Measurements from ENCODE around the gene ZNF423. TPM values are rescaled to one million over a fixed set of nuclear protein-coding genes. Genes with fewer than 3 reads are reported as not detected.

The ZNF423 gene
- total RNA-seq, 3 donors from 2014 or later, result 0.03 TPM; not detected in 2

DNA sequence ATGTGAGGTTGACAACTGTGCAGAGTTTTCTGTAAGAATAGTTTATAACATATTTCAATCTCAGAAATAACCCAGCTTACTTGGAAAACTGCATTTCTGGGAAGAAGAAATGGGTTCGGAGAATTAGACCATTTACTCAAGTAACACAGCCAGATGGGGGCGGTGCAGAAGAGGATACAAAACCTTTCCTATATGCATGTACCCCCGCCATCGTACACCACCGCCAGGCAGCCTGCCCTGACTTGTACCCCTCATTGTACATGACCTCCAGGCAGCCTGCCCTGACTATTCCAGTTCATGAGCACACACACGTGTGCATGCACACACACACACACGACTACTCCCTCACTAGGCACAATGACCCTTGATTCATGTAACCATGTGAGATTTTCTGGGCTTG lies 328.3 kb downstream of the ZNF423 start:
- ATAC-seq (no peak), DNase-seq (no peak)
- no peaks in the 10 kb centered on the region for H3K36me3 Mint-ChIP-seq (ENCODE audit: insufficient read depth)
- peaks cover 7% of the 10 kb centered on the region for H3K4me1 Mint-ChIP-seq (ENCODE audit: low read depth)
- H3K27me3 Mint-ChIP-seq (ENCODE audit: low read depth), result no peaks in the 10 kb centered on the region
- peak overlapping the region; percentile 81 for H3K4me3 Mint-ChIP-seq
- no peaks in the 10 kb centered on the region for H3K9me3 Mint-ChIP-seq

GRCh38 chr16:49526860-49527365 lies 329.0 kb downstream of the ZNF423 start:
- no peaks in the 10 kb centered on the region for H3K9me3 Mint-ChIP-seq
- no peak for ATAC-seq
- H3K4me3 Mint-ChIP-seq, result no peak overlapping the region
- H3K27me3 Mint-ChIP-seq (ENCODE audit: low read depth), result no peaks in the 10 kb centered on the region
- DNase-seq, result no peak
- H3K4me1 Mint-ChIP-seq (ENCODE audit: low read depth), result peaks cover 7% of the 10 kb centered on the region
- H3K36me3 Mint-ChIP-seq (ENCODE audit: insufficient read depth), result no peaks in the 10 kb centered on the region

DNA sequence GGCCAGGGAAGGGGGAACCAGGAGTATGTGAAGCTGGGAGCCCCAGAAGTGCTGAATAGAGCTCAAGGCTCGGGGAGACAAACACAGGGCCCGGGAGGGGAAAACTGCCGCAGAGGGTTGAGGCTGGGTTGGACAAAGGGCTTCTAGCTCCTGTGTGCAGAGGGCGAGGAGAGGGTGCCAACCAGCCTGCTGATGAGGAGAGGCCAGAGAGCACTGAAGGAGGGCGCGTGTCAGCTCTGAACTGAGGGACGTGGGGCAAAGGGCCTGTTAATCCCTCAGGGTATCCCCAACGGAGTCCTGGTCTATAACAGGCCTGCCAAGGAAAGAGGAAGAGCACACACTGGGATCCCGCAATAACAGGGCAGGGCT lies 331.0 kb downstream of the ZNF423 start:
- Mint-ChIP-seq H3K4me1 (ENCODE audit: low read depth) (peaks cover 7% of the 10 kb centered on the region), H3K27me3 (ENCODE audit: low read depth) (no peaks in the 10 kb centered on the region), H3K9me3 (no peaks in the 10 kb centered on the region), H3K4me3 (no peak overlapping the region), H3K36me3 (ENCODE audit: insufficient read depth) (no peaks in the 10 kb centered on the region)
- DNase-seq (no peak), ATAC-seq (no peak)

DNA sequence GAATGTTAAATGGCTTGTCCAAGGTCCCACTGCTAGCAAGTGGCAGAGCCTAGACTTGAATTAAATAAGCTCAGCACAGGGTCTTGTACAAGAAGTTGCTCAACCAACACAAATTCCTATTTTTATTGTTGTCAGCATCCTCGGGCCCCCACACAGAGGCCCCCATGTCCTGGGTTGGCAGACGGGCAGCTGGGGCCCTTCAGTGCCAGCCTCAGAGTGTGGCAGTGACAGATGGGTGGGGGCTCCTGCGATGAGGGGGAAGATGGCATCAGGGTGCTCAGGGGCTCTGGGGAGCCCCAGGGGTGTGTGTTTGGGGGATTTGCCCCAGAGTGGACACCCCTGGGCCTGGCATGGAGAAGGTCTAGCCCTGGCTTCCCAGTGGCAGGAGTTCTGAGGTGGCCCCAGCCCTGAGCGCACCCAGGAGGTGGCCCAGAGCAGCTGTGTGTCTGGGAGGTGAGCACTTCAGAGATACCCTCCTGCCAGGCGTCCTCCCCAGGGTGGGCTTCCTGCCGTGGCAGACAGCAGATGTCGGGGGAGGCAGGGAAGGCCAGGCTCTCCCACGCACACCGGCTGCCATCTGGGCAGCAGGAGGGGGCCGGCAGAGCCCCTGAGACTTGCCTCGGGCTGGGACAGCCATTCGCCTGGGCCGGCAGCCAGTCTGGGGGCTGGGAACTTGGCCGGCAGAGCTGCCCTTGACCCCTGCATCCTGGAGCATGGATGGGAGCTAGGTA lies 331.5 kb downstream of the ZNF423 start:
- Mint-ChIP-seq H3K4me3 (no peak overlapping the region), H3K9me3 (no peaks in the 10 kb centered on the region), H3K4me1 (ENCODE audit: low read depth) (peaks cover 9% of the 10 kb centered on the region), H3K27me3 (ENCODE audit: low read depth) (no peaks in the 10 kb centered on the region), H3K36me3 (ENCODE audit: insufficient read depth) (no peaks in the 10 kb centered on the region)
- ATAC-seq (no peak), DNase-seq (no peak)

DNA sequence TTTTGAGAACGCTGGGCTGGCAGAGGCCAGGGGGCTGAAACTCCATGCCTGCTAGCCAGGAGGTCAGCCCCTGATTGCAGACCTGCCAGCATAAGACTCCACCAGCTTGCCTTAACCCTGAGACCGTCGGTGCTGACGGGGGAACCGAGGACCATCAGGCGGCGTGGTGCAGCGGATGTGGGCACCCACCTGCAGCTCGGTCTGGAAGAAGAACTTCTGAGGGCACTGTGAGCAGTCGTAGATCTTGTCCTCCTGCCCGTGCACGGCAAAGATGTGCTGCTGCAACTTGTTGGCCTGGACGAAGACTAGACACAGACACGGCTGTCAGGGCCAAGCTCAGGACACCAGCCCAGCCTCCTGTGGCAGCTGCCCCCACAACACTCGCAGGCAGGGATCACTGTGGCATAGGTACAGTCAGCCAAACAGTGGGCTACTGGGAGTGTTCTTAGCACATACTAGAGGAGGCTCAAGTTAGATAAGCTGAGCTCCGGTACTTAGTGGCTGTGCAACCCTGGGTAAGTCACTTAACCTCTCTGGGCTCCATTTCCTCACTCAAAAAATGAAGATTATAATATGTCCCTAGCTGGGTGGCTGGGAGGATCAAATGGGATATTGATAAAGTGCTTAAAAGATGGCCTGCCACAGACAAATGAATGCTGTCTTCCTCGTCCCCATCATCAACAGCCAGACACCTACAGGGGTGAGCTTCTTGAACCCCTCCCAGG lies 332.3 kb downstream of the ZNF423 start:
- Mint-ChIP-seq H3K27me3 (ENCODE audit: low read depth) (no peaks in the 10 kb centered on the region), H3K9me3 (no peaks in the 10 kb centered on the region), H3K4me3 (no peak overlapping the region), H3K4me1 (ENCODE audit: low read depth) (peaks cover 9% of the 10 kb centered on the region), H3K36me3 (ENCODE audit: insufficient read depth) (no peaks in the 10 kb centered on the region)
- no peak for ATAC-seq
- no peak for DNase-seq

DNA sequence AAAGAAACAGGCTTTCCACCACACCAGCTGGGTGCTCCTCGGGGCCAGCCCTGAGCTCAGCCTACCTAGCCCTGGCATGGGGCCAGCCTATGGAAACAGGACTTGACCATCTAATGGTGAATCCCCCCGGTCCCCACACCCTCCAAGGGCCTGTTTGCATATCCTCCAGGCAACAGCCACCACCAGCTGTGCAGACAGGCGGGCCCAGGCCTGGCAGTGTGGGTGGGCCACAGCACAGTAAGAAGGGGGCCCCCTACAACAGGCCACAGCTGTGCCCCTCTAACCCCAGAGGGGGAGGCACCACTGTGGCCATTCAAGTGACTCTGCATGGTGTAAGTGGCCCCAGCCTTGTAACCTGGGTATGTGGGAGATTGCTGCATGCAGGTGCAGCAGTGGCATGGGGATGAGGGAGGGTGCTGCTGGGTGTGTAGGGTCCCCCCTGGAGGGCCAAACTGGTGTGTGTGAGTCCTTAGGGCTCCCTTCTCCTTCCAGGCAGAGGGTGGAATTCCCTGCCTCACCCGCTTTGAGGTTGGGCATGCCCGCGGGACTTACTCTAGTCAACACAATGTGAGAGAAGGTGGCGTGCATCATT lies 334.1 kb downstream of the ZNF423 start:
- Mint-ChIP-seq H3K9me3 (no peaks in the 10 kb centered on the region), H3K36me3 (ENCODE audit: insufficient read depth) (no peaks in the 10 kb centered on the region), H3K4me1 (ENCODE audit: low read depth) (peaks cover 2% of the 10 kb centered on the region), H3K27me3 (ENCODE audit: low read depth) (no peaks in the 10 kb centered on the region), H3K4me3 (no peak overlapping the region)
- DNase-seq (no peak), ATAC-seq (no peak)

DNA sequence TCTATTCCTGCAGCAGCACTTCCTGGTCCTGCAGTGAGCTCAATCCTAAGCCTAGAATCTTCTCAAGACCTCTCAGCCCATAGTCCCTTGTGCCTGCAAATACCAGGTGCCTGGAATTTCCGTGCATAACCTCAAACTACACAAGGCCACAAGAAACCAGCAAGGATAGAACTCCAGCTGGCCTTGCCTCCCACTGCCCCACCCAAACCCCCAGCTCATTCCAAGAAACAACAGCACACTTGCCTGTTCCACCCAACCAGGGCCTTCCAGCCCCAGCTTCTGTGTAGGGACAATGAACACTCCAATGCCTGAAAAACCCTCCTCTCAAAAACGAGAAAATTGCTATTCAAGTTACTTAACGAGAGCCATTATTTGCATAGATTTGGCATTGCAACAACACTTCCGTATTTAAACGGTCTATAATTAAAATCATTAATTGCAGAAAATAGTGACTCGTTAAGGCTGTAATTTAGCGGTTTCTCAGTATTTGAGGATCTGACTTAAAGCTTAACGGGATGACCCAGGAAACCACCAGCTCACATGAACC lies 335.3 kb downstream of the ZNF423 start:
- ATAC-seq (no peak), DNase-seq (no peak)
- Mint-ChIP-seq H3K27me3 (ENCODE audit: low read depth) (no peaks in the 10 kb centered on the region), H3K4me3 (no peak overlapping the region), H3K9me3 (no peaks in the 10 kb centered on the region), H3K4me1 (ENCODE audit: low read depth) (peaks cover 2% of the 10 kb centered on the region), H3K36me3 (ENCODE audit: insufficient read depth) (no peaks in the 10 kb centered on the region)

DNA sequence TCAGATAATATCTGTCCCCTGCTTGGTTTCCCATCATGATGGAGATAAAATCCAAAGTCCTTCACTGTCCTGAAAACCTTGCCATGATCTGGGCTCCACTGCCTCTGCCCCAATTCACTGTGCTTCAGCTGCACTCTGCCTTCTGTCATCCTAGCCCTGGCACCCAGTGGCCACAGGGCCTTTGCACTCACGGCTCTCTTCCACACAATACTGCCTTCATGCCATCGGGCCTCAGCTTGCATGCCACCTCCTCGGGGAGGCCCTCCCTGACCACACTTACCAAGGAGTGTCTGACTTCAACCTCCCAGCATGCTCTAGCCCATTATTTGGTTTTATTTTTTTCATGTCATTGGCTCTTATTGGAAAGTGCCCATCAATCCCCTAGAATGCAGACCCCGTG lies 336.2 kb downstream of the ZNF423 start:
- H3K36me3 Mint-ChIP-seq (ENCODE audit: insufficient read depth), result no peaks in the 10 kb centered on the region
- ATAC-seq, result no peak
- H3K9me3 Mint-ChIP-seq, result no peaks in the 10 kb centered on the region
- peaks cover 2% of the 10 kb centered on the region for H3K4me1 Mint-ChIP-seq (ENCODE audit: low read depth)
- H3K27me3 Mint-ChIP-seq (ENCODE audit: low read depth), result no peaks in the 10 kb centered on the region
- DNase-seq, result no peak
- H3K4me3 Mint-ChIP-seq, result no peak overlapping the region

DNA sequence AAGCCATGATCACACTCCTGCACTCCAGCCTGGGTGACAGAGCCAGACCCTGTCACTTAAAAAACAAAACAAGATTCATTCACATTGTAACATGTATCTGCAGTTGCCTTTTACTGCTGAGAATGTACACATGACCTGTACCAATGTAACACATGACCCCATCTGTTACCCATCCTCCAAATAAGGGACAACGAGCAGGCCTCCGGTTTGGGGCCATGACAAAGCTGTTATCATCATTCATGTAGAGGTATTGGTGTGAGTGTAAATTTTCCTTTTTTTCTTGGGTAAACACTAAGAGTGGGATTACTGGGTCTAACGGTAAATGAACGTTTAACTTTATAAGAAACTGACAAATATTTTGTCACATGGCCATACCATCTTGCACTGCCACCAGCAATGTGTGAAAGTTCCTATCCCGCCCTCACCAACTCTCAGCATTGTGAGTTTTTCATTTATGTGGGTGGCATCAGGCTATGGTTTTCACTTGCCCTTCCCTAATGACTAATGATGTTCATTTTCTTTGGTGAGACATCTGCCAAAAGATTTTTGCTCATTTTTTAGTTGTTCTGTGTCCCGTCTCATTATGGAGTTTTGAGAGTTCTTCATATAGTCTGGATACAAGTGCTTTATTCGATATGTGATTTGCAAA lies 336.8 kb downstream of the ZNF423 start:
- ATAC-seq (peak in 1 of 2 donors; percentile 21), DNase-seq (no peak)

GRCh38 chr16:49516382-49517036 lies 339.4 kb downstream of the ZNF423 start:
- Mint-ChIP-seq H3K9me3 (no peaks in the 10 kb centered on the region), H3K36me3 (ENCODE audit: insufficient read depth) (no peaks in the 10 kb centered on the region), H3K4me1 (ENCODE audit: low read depth) (peaks cover 2% of the 10 kb centered on the region), H3K27me3 (ENCODE audit: low read depth) (no peaks in the 10 kb centered on the region), H3K4me3 (no peak overlapping the region)
- ATAC-seq, result no peak
- no peak for DNase-seq

More for the DNA sequence above, 336.8 kb downstream of the ZNF423 start:
- no peaks in the 10 kb centered on the region for H3K36me3 Mint-ChIP-seq (ENCODE audit: insufficient read depth)
- no peaks in the 10 kb centered on the region for H3K9me3 Mint-ChIP-seq
- no peaks in the 10 kb centered on the region for H3K27me3 Mint-ChIP-seq (ENCODE audit: low read depth)
- H3K4me3 Mint-ChIP-seq, result no peak overlapping the region
- peaks cover 2% of the 10 kb centered on the region for H3K4me1 Mint-ChIP-seq (ENCODE audit: low read depth)

DNA sequence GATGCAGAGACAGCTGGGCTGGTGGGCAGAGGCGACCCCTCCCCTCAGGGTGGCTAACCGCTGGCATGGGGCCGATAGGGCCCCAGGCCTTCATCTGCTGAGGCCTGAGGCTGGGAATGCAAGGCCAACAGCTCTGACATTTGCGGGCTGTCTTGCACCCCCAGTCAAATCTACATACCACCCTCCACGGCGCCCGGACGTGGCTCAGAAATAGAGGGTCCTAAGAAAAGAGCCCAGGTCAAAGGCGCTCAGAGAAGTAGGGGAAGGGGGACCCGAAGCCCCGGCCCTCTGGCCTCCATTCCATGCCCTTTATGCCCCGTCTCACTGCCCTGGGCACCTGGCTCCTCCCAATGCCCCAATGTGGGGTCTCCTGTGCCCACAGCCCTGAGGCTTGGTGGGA lies 340.1 kb downstream of the ZNF423 start:
- Mint-ChIP-seq H3K9me3 (no peaks in the 10 kb centered on the region), H3K4me1 (ENCODE audit: low read depth) (peaks cover 2% of the 10 kb centered on the region), H3K36me3 (ENCODE audit: insufficient read depth) (no peaks in the 10 kb centered on the region), H3K27me3 (ENCODE audit: low read depth) (no peaks in the 10 kb centered on the region), H3K4me3 (no peak overlapping the region)
- ATAC-seq (no peak), DNase-seq (no peak)

- H3K4me1 Mint-ChIP-seq (ENCODE audit: low read depth), result peaks cover 2% of the 10 kb centered on the region
- H3K4me3 Mint-ChIP-seq, result no peak overlapping the region
- no peaks in the 10 kb centered on the region for H3K36me3 Mint-ChIP-seq (ENCODE audit: insufficient read depth)
- H3K9me3 Mint-ChIP-seq, result no peaks in the 10 kb centered on the region
- H3K27me3 Mint-ChIP-seq (ENCODE audit: low read depth), result no peaks in the 10 kb centered on the region
- DNase-seq, result no peak
- no peak for ATAC-seq
These were observed 340.8 kb downstream of the ZNF423 start for GRCh38 chr16:49515016-49515565.

- DNase-seq (no peak), ATAC-seq (no peak)
- Mint-ChIP-seq H3K9me3 (no peaks in the 10 kb centered on the region), H3K4me3 (no peak overlapping the region), H3K36me3 (ENCODE audit: insufficient read depth) (no peaks in the 10 kb centered on the region), H3K27me3 (ENCODE audit: low read depth) (no peaks in the 10 kb centered on the region), H3K4me1 (ENCODE audit: low read depth) (peaks cover under 1% of the 10 kb centered on the region)
These were observed 341.6 kb downstream of the ZNF423 start for GRCh38 chr16:49514073-49514980.
